HG03565 (cell line): Measurements from ENCODE around the gene C16orf95.

Experiments
- ATAC-seq: cut with Tn5 transposase; IDR thresholded peaks from one replicate; pipeline ENCODE4 v1.9.1; 2021; ENCODE audit warnings: mild to moderate bottlenecking, moderate library complexity; ENCODE audit not compliant: unreplicated experiment

The C16orf95 gene

GRCh38 chr16:87295661-87296531 is 21.3 kb downstream of the C16orf95 start:
- ATAC-seq = no peak

- ATAC-seq = no peak
Observed at GRCh38 chr16:87295259-87295658, 21.9 kb downstream of the C16orf95 start.

- ATAC-seq = no peak
Observed at GRCh38 chr16:87293990-87294389, 23.2 kb downstream of the C16orf95 start.

GRCh38 chr16:87291944-87292343 is 25.2 kb downstream of the C16orf95 start:
- no peak for ATAC-seq

- no peak for ATAC-seq
Observed at GRCh38 chr16:87288753-87289362, 28.3 kb downstream of the C16orf95 start.

GRCh38 chr16:87286839-87287626 is 30.2 kb downstream of the C16orf95 start:
- ATAC-seq = no peak

- ATAC-seq = no peak
Observed at GRCh38 chr16:87284183-87284582, 33.0 kb downstream of the C16orf95 start.

GRCh38 chr16:87279094-87279658 is 38.0 kb downstream of the C16orf95 start:
- no peak for ATAC-seq

GRCh38 chr16:87278191-87279093 is 38.8 kb downstream of the C16orf95 start:
- ATAC-seq = no peak

GRCh38 chr16:87276924-87277323 is 40.3 kb downstream of the C16orf95 start:
- no peak for ATAC-seq

- ATAC-seq = no peak
Observed at GRCh38 chr16:87276091-87276701, 41.0 kb downstream of the C16orf95 start.

GRCh38 chr16:87274794-87275193 is 42.4 kb downstream of the C16orf95 start:
- ATAC-seq = no peak

GRCh38 chr16:87273471-87274030 is 43.6 kb downstream of the C16orf95 start:
- ATAC-seq = no peak

- no peak for ATAC-seq
Observed at GRCh38 chr16:87271256-87271655, 45.9 kb downstream of the C16orf95 start.

- ATAC-seq = no peak
Observed at GRCh38 chr16:87267566-87267965, 49.6 kb downstream of the C16orf95 start.

- no peak for ATAC-seq
Observed at GRCh38 chr16:87266846-87267245, 50.3 kb downstream of the C16orf95 start.

- no peak for ATAC-seq
Observed at GRCh38 chr16:87265261-87265660, 51.9 kb downstream of the C16orf95 start.

GRCh38 chr16:87264634-87265033 is 52.6 kb downstream of the C16orf95 start:
- ATAC-seq = no peak

GRCh38 chr16:87263418-87264052 is 53.7 kb downstream of the C16orf95 start:
- ATAC-seq = no peak
